Activated CD4-positive, alpha-beta memory T cell treated with anti-CD3 and anti-CD28 coated beads for 36 hours (primary cell): ENCODE data around the gene EHD2. TPM values are rescaled to one million over a fixed set of nuclear protein-coding genes. Genes with fewer than 3 reads are reported as not detected.
"Not testable (repeated sequence)": the region's sequence is repeated elsewhere in the genome, so short reads cannot be mapped to it uniquely, and the experiment has no call there.

Experiments
- CTCF ChIA-PET: fragments of 350-600 bp; sonication (Branson Sonifier 250); formaldehyde crosslinking; loops from one replicate; lab custom pipeline; 2021; ENCODE audit warnings: antibody characterized with exemption, inconsistent platforms; lab: Charles Lee
- POLR2A ChIA-PET: fragments of 350-600 bp; sonication (Branson Sonifier 250); formaldehyde crosslinking; loops from one replicate; lab custom pipeline; 2021; ENCODE audit warnings: antibody characterized with exemption; lab: Charles Lee
- DNase-seq: peaks from one replicate; pipeline ENCODE4 v3.0.0-alpha.2; 2020
- H3K27ac Mint-ChIP-seq: one replicate; pipeline ENCODE4 v1.8.0; 2021; ENCODE audit warnings: mixed read lengths
- H3K27me3 Mint-ChIP-seq: one replicate; pipeline ENCODE4 v1.8.0; 2021; ENCODE audit warnings: mixed read lengths
- H3K36me3 Mint-ChIP-seq: one replicate; pipeline ENCODE4 v1.8.0; 2021; ENCODE audit warnings: mixed read lengths
- H3K4me1 Mint-ChIP-seq: one replicate; pipeline ENCODE4 v1.8.0; 2021; ENCODE audit warnings: low read depth, mixed read lengths
- H3K4me3 Mint-ChIP-seq: one replicate; pipeline ENCODE4 v1.8.0; 2021; ENCODE audit warnings: mild to moderate bottlenecking, mixed read lengths
- H3K9me3 Mint-ChIP-seq: one replicate; pipeline ENCODE4 v1.8.0; 2021; ENCODE audit warnings: mixed read lengths
- intact Hi-C: fragments of 100-400 bp; cut with micrococcal nuclease; formaldehyde crosslinking; loops from one replicate; pipeline ENCODE4 v1.15.1; 2023
- total RNA-seq, 2 experiments: library from RNA; stranded (reverse); gene quantifications; one replicate each; pipeline ENCODE4 v1.2.3, GENCODE V29; 2021

EHD2 gene
- total RNA-seq, 2 experiments from 2014 or later: 0.81 to 1.6 TPM

- ChIA-PET POLR2A (interaction anchor here (0.8 kb wide), 1 partner anchor 18 kb away, joined by 5 read pairs; no protein-coding TSS in a partner anchor), CTCF (interaction anchor here (1.0 to 9.8 kb wide), 4 partner anchors 27 to 304 kb away, joined by 4 to 183 read pairs (median 5); partner anchors contain the start of gene EHD2)
- H3K9me3 Mint-ChIP-seq: no peaks in the 10 kb centered on the region
- H3K36me3 Mint-ChIP-seq: peaks cover 5% of the 10 kb centered on the region
- peaks cover 2% of the 10 kb centered on the region for H3K27me3 Mint-ChIP-seq
- intact Hi-C loops: loop anchor here (10.0 kb wide), 1 partner anchor 594 kb away; no protein-coding TSS in a partner anchor
- no peak for DNase-seq
- H3K4me3 Mint-ChIP-seq: no peak overlapping the region
- peaks cover 25% of the 10 kb centered on the region for H3K4me1 Mint-ChIP-seq
- no peak overlapping the region for H3K27ac Mint-ChIP-seq
Observed at GRCh38 chr19:47740866-47741519, 27.8 kb downstream of the EHD2 start.

- no peak for DNase-seq
- H3K4me3 Mint-ChIP-seq: no peak overlapping the region
- ChIA-PET CTCF (interaction anchor here (0.7 to 9.8 kb wide), 3 partner anchors 18 to 35 kb away, joined by 3 to 183 read pairs (median 4); partner anchors contain the start of gene EHD2), POLR2A (interaction anchor here (0.8 kb wide), 1 partner anchor 18 kb away, joined by 5 read pairs; no protein-coding TSS in a partner anchor)
- H3K9me3 Mint-ChIP-seq: no peaks in the 10 kb centered on the region
- intact Hi-C loops: loop anchor here (10.0 kb wide), 1 partner anchor 593 kb away; no protein-coding TSS in a partner anchor
- H3K27me3 Mint-ChIP-seq: peaks cover 2% of the 10 kb centered on the region
- H3K4me1 Mint-ChIP-seq: peaks cover 27% of the 10 kb centered on the region
- H3K27ac Mint-ChIP-seq: no peak overlapping the region
- peaks cover 5% of the 10 kb centered on the region for H3K36me3 Mint-ChIP-seq
Observed at GRCh38 chr19:47741544-47742140, 28.4 kb downstream of the EHD2 start.

DNA sequence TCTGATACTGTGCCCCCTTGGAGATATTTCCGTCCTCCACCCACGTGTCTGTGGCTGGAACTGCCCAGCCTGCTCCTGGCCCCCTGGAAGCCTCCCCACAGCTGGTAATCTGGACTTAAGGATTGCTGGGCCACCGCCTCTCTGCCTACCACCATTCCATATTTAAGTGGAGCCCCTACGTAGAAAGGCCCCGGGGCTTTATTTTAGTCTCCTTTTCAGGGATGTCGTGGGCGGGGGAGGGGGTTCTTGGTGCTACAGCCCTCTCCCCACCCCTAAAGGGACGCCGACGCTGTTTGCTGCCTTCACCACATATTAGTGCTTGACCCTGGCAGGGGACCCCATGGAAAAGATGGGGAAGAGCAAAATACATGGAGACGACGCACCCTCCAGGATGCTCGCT lies 29.4 kb downstream of the EHD2 start:
- POLR2A ChIA-PET: interaction anchor here (1.6 kb wide), 1 partner anchor 29 kb away, joined by 6 read pairs; the partner anchor contains the start of gene EHD2
- no peak for DNase-seq
- Mint-ChIP-seq H3K9me3 (no peaks in the 10 kb centered on the region), H3K4me1 (peaks cover 32% of the 10 kb centered on the region), H3K4me3 (peak overlapping the region; percentile 79), H3K27ac (no peak overlapping the region), H3K27me3 (peaks cover 2% of the 10 kb centered on the region), H3K36me3 (peaks cover 9% of the 10 kb centered on the region)
- intact Hi-C loops: loop anchor here (1.0 to 10.0 kb wide), 3 partner anchors 19 to 592 kb away; partner anchors contain the start of gene EHD2
- CTCF ChIA-PET: interaction anchor here (0.7 to 9.8 kb wide), 11 partner anchors 17 to 307 kb away, joined by 3 to 183 read pairs (median 6); partner anchors contain the start of genes EHD2, KPTN and NAPA

DNA sequence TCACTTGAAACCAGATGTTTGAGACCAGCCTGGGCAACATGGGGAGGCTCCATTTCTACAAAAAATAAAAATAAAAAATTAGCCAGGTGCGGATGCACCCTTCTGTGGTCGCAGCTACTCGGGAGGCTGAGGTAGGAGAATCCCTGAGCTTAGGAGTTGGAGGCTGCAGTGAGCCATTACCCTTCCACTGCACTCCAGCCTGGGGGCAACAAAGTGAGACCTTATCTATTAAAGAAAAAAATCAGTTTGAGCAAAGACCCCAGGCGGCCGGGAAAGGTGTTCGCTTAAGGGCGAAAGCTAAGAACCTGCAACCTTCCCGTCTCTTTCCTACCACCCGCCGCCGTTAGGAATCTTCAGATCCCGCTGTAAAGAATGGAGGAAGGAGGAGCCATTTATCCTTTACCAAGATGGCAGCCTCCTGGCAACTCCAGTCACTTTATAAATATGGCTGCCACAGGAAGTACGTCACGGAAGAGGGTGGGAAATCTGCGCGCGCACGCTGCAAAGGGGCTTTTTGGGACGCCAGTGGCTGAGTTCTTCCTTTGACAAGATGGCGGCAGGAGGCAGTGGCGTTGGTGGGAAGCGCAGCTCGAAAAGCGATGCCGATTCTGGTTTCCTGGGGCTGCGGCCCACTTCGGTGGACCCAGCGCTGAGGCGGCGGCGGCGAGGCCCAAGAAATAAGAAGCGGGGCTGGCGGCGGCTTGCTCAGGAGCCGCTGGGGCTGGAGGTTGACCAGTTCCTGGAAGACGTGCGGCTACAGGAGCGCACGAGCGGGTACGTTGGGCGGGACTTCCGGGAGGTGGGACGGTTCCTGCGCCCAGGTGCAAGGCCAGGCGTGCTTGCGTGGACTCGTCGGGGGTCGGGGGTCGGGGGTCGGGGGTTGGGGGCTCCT lies 32.0 kb downstream of the EHD2 start, which contains the start of gene NOP53:
Gene NOP53 (plus strand): TSS at position 537 of the 892 bp plus-strand sequence. CDS start 14 bp downstream, at position 551.
- Mint-ChIP-seq H3K4me3 (peak within 1 kb of the TSS; percentile 99), H3K27me3 (peaks cover 2% of the 10 kb centered on the region), H3K27ac (peak within 1 kb of the TSS; percentile 100), H3K9me3 (no peaks in the 10 kb centered on the region), H3K4me1 (peaks cover 49% of the 10 kb centered on the region), H3K36me3 (peaks cover 20% of the 10 kb centered on the region)
- ChIA-PET POLR2A (no interaction called here), CTCF (interaction anchor here (1.0 to 9.8 kb wide), 9 partner anchors 11 to 309 kb away, joined by 3 to 183 read pairs (median 9); partner anchors contain the start of genes EHD2, KPTN, NAPA and SELENOW)
- intact Hi-C loops: loop anchor here (2.0 to 10.0 kb wide), 2 partner anchors 34 to 590 kb away; partner anchors contain the start of gene SELENOW
- peak; percentile 98 for DNase-seq

GRCh38 chr19:47746129-47746528 lies 32.9 kb downstream of the EHD2 start:
- intact Hi-C loops: loop anchor here (10.0 kb wide), 1 partner anchor 589 kb away; no protein-coding TSS in a partner anchor
- H3K27me3 Mint-ChIP-seq, DNase-seq, POLR2A ChIA-PET, H3K9me3 Mint-ChIP-seq, H3K27ac Mint-ChIP-seq: not testable (repeated sequence)
- CTCF ChIA-PET: interaction anchor here (1.0 to 9.8 kb wide), 4 partner anchors 20 to 262 kb away, joined by 4 to 183 read pairs (median 8); partner anchors contain the start of genes EHD2 and KPTN
- peaks cover 26% of the 10 kb centered on the region for H3K36me3 Mint-ChIP-seq
- H3K4me1 Mint-ChIP-seq: peaks cover 49% of the 10 kb centered on the region
- peak overlapping the region; percentile 99 for H3K4me3 Mint-ChIP-seq

DNA sequence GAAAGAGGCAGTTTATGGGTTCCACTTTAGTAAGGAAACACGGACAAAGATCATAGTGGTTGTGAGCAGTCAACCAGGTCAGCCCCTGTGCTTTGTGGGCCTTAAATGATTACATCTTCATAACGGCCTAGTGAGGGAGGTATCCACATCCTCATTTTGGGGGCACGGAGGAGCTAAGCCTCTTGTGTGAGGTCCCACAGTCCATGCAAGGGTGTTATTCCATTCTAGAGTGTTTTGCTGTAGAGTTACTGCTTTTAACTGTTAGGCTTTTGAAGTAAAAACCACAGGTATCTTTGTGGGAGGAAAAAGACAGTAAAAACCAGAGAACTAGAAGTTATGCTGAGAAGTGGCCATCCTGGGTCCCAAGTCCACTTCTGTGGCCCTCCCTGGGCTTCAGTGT lies 36.1 kb downstream of the EHD2 start:
- no peak for DNase-seq
- Mint-ChIP-seq H3K4me3 (no peak overlapping the region), H3K27me3 (peaks cover 2% of the 10 kb centered on the region)

GRCh38 chr19:47750752-47751151 lies 37.5 kb downstream of the EHD2 start:
- Mint-ChIP-seq H3K27ac (no peak overlapping the region), H3K9me3 (no peaks in the 10 kb centered on the region), H3K4me3 (no peak overlapping the region), H3K27me3 (no peaks in the 10 kb centered on the region), H3K4me1 (peaks cover 25% of the 10 kb centered on the region), H3K36me3 (peaks cover 42% of the 10 kb centered on the region)
- intact Hi-C loops: no loop called here
- ChIA-PET CTCF (interaction anchor here (1.4 to 1.6 kb wide), 2 partner anchors 15 to 38 kb away, joined by 5 read pairs; partner anchors contain the start of gene EHD2), POLR2A (no interaction called here)
- DNase-seq: no peak

More for the DNA sequence above, 36.1 kb downstream of the EHD2 start:
- peak overlapping the region; percentile 47 for H3K27ac Mint-ChIP-seq
- CTCF ChIA-PET: interaction anchor here (1.1 to 4.0 kb wide), 2 partner anchors 17 to 36 kb away, joined by 3 to 11 read pairs; partner anchors contain the start of gene EHD2
- intact Hi-C loops: loop anchor here (10.0 kb wide), 1 partner anchor 585 kb away; no protein-coding TSS in a partner anchor
- H3K9me3 Mint-ChIP-seq: no peaks in the 10 kb centered on the region
- H3K36me3 Mint-ChIP-seq: peaks cover 47% of the 10 kb centered on the region
- H3K4me1 Mint-ChIP-seq: peaks cover 35% of the 10 kb centered on the region
- POLR2A ChIA-PET: no interaction called here

DNA sequence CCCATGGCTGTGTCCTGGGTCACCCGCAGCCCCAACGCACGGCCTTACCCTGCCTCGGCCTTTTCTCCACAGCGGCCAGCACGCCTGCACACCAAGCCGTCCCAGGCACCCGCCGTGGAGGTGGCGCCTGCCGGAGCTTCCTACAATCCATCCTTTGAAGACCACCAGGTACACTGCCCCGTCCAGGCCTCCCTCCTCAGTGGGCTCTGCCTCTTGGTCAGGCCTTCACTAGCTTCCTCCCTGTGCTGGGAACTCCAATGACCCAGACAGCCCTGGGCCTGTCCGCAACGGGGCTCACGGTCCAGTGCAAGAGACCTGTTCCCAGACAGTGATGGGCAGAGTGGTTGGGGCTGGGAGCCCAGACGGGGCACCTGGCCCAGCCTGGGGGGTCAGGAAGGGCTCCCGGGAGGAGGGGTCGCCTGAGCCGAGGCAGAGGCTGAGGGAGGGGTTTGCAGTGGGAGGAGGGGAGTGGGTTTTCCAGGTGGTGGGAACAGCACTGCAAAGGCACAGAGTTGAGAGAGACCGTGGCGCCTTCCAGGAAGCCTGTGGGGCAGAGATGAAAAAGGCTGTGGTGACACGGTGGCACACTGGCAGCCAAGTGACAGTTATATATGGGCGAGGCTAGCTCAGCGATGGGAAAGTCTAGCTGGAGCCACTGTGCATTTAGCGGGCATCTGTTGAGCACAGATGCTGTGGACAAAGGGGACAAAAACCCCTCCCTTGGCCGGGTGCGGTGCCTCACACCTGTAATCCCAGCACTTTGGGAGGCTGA lies 39.4 kb downstream of the EHD2 start:
- Mint-ChIP-seq H3K4me1 (peaks cover 17% of the 10 kb centered on the region), H3K9me3 (no peaks in the 10 kb centered on the region), H3K27ac (no peak overlapping the region), H3K36me3 (peaks cover 53% of the 10 kb centered on the region), H3K4me3 (no peak overlapping the region), H3K27me3 (no peaks in the 10 kb centered on the region)
- no peak for DNase-seq
- intact Hi-C loops: no loop called here
- POLR2A ChIA-PET: no interaction called here
- CTCF ChIA-PET: interaction anchor here (1.1 to 1.6 kb wide), 3 partner anchors 10 to 40 kb away, joined by 3 to 5 read pairs (median 3); partner anchors contain the start of gene EHD2

DNA sequence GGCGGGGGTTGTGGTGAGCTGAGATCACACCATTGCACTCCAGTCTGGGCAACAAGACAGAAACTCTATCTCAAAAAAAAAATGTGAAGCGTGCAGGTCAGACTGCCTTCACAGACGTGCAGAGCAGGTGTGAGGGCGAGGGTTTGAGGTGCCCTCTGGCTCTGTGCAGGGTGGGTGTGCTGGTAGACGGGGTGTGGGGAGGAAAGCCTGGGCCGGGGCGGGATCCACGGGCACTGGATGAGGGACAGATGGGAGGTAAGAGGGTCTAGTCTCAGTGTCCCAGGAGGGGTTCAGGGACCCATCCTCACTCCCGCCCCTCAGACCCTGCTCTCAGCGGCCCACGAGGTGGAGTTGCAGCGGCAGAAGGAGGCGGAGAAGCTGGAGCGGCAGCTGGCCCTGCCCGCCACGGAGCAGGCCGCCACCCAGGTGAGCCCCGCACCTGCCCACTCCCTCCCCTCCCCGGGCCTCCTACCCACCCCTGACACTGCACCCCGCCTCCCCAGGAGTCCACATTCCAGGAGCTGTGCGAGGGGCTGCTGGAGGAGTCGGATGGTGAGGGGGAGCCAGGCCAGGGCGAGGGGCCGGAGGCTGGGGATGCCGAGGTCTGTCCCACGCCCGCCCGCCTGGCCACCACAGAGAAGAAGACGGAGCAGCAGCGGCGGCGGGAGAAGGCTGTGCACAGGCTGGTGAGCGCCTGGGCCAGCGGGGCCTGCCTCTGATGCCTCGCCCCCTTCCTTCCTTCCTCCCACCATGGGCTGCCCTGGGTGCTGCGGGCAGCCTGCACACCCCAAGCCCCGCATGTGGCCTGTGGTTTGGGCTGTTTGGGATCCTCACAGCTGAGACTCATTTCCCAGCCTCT lies 41.2 kb downstream of the EHD2 start:
- H3K27ac Mint-ChIP-seq: no peak overlapping the region
- H3K27me3 Mint-ChIP-seq: no peaks in the 10 kb centered on the region
- peaks cover 53% of the 10 kb centered on the region for H3K36me3 Mint-ChIP-seq
- H3K9me3 Mint-ChIP-seq: no peaks in the 10 kb centered on the region
- intact Hi-C loops: no loop called here
- no peak for DNase-seq
- ChIA-PET CTCF (no interaction called here), POLR2A (no interaction called here)
- no peak overlapping the region for H3K4me3 Mint-ChIP-seq
- peaks cover 1% of the 10 kb centered on the region for H3K4me1 Mint-ChIP-seq
